A673 (cell line): Measurements from ENCODE around the gene SGK1. TPM values are rescaled to one million over a fixed set of nuclear protein-coding genes. Genes with fewer than 3 reads are reported as not detected.

Experiments
- BruUV-seq: library from RNA; stranded (reverse); fragments of 400-500 nt; replicated peaks from 2 replicates; lab custom pipeline; 2021; lab: Mats Ljungman, UMichigan
- CTCF ChIA-PET: fragments of 300-600 bp; sonication (Branson Sonifier 250); formaldehyde crosslinking; loops from one replicate; lab custom pipeline; 2022; ENCODE audit warnings: antibody characterized with exemption; lab: Charles Lee
- POLR2A ChIA-PET: fragments of 300-600 bp; sonication (Branson Sonifier 250); formaldehyde crosslinking; loops from one replicate; lab custom pipeline; 2022; ENCODE audit warnings: antibody characterized with exemption; ENCODE audit not compliant: low non-redundant PET; lab: Charles Lee
- DNase-seq: peaks from one replicate; pipeline ENCODE4 v3.0.0-alpha.2; 2015; ENCODE audit warnings: low spot score
- H3K27ac ChIP-seq: fragments of 200-600 bp; sonication (generic); 2 replicates; pipeline ENCODE4 v1.5.1; 2016; ENCODE audit warnings: mixed run types, low read depth, mild to moderate bottlenecking, mixed read lengths, antibody characterized with exemption, low read length; ENCODE audit not compliant: poor library complexity, severe bottlenecking
- H3K27me3 ChIP-seq: fragments of 200-600 bp; sonication (generic); replicated peaks from 2 replicates; pipeline ENCODE4 v1.6.1; 2017; ENCODE audit warnings: mixed run types, low read depth, mild to moderate bottlenecking, mixed read lengths, antibody characterized with exemption, low read length; ENCODE audit not compliant: insufficient read depth, poor library complexity
- H3K36me3 ChIP-seq: fragments of 200-600 bp; sonication (generic); 2 replicates; pipeline ENCODE4 v1.6.1; 2016; ENCODE audit warnings: mixed run types, mild to moderate bottlenecking, mixed read lengths, antibody characterized with exemption, low read length; ENCODE audit not compliant: insufficient read depth, poor library complexity, severe bottlenecking
- H3K4me1 ChIP-seq: fragments of 200-600 bp; sonication (generic); 2 replicates; pipeline ENCODE4 v1.6.1; 2017; ENCODE audit warnings: mixed run types, mild to moderate bottlenecking, mixed read lengths, antibody characterized with exemption, low read length; ENCODE audit not compliant: insufficient read depth, poor library complexity, severe bottlenecking
- H3K4me3 ChIP-seq: fragments of 200-600 bp; sonication (generic); 2 replicates; pipeline ENCODE4 v1.5.1; 2016; ENCODE audit warnings: low read depth, mixed run types, mild to moderate bottlenecking, mixed read lengths, low read length; ENCODE audit not compliant: poor library complexity, severe bottlenecking
- H3K9me3 ChIP-seq: fragments of 200-600 bp; sonication (generic); 2 replicates; pipeline ENCODE4 v1.6.1; 2016; ENCODE audit warnings: mixed run types, low read depth, mild to moderate bottlenecking, mixed read lengths, antibody characterized with exemption, low read length; ENCODE audit not compliant: poor library complexity, severe bottlenecking
- EZH2 ChIP-seq: fragments of 200-600 bp; sonication (generic); IDR thresholded peaks from 2 replicates; pipeline ENCODE4 v1.6.1; 2017; ENCODE audit warnings: borderline replicate concordance, low read depth, mild to moderate bottlenecking, mixed read lengths, antibody characterized with exemption, low read length; ENCODE audit not compliant: poor library complexity, severe bottlenecking
- intact Hi-C: fragments of 100-400 bp; cut with micrococcal nuclease; formaldehyde crosslinking; loops from one replicate; pipeline ENCODE4 v1.10.0; 2022; ENCODE audit not compliant: unreplicated experiment
- total RNA-seq: library from RNA; stranded (reverse); gene quantifications from 2 replicates; pipeline ENCODE4 v1.2.3, GENCODE V29; 2021
- TF ChIP-seq, protein P1 (sequence below): fragments of 300-800, 200-600 bp; sonication (generic); conservative IDR thresholded peaks from 2 replicates; pipeline ENCODE4 v1.5.1; 2017; ENCODE audit warnings: low read depth, mild to moderate bottlenecking, antibody characterized with exemption, low read length, moderate library complexity, mixed read lengths

SGK1 gene
- total RNA-seq, 1 experiment from 2014 or later = 73.3 TPM

DNA sequence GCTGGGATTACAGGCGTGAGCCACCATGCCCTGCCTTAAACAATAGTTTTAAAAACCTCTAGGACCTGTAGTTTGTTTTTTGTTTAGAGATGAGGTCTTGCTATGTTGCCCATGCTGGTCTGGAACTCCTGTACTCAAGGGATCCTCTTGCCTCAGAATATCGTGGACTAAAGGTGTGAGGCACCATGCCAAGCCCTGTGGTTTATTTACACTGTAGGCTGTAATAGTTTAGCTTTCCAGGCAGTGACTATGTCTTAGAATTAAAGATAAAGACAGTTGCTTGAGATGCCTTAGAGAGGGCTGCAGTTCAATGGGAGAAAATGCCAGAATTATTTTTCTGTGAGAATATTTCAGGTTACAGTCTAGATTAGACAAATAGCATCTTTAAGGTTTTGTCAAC, 72.9 kb downstream of the SGK1 start:
- no peak for DNase-seq
- ChIA-PET POLR2A (no interaction called here), CTCF (no interaction called here)
- Histone ChIP-seq H3K4me1 (no peaks in the 10 kb centered on the region), H3K9me3 (no peaks in the 10 kb centered on the region), H3K36me3 (no peaks in the 10 kb centered on the region), H3K27ac (no peak overlapping the region), H3K4me3 (no peak overlapping the region), H3K27me3 (no peaks in the 10 kb centered on the region)
- intact Hi-C loops = no loop called here
- TF ChIP-seq, protein P1, sequence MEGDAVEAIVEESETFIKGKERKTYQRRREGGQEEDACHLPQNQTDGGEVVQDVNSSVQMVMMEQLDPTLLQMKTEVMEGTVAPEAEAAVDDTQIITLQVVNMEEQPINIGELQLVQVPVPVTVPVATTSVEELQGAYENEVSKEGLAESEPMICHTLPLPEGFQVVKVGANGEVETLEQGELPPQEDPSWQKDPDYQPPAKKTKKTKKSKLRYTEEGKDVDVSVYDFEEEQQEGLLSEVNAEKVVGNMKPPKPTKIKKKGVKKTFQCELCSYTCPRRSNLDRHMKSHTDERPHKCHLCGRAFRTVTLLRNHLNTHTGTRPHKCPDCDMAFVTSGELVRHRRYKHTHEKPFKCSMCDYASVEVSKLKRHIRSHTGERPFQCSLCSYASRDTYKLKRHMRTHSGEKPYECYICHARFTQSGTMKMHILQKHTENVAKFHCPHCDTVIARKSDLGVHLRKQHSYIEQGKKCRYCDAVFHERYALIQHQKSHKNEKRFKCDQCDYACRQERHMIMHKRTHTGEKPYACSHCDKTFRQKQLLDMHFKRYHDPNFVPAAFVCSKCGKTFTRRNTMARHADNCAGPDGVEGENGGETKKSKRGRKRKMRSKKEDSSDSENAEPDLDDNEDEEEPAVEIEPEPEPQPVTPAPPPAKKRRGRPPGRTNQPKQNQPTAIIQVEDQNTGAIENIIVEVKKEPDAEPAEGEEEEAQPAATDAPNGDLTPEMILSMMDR = no peak
- no peak for TF ChIP-seq EZH2
- no TSS peak for BruUV-seq

DNA sequence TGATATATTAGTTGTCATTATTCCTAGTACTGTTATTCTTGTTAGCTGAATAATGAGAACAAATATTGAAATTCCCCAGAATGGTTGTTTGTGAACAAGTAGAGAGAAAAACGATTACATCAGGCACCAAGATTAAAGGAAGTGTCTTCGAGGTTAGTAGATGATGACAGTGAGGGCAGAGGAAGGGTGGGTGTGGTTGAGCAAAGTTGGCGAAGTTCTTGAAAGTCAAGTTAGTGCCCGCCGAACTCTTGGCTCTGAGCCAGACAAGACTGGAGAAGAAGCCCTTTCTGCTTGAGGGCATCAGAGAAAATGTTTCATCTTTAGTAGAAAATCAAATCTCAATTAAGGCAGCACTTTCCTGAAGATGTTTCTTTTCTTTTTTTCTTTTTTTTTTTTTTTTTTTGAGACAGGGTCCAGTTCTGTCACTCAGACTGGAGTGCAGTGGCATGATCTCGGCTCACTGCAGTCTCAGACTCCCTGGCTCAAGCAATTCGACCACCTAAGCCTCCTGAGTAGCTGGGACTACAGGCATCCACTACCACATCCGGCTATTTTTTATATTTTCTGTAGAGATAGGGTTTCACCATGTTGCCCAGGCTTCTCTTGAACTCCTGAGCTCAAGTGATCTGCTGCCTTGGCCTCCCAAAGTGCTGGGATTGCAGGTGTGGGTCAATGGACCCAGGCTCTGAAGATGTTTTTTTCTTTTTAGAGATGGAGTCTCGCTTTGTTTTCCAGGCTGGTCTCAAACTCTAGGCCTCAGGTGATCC, 77.1 kb downstream of the SGK1 start:
- POLR2A ChIA-PET = no interaction called here
- H3K4me3 ChIP-seq = no peak overlapping the region
- H3K27me3 ChIP-seq = no peaks in the 10 kb centered on the region
- DNase-seq = no peak
- no peak overlapping the region for H3K27ac ChIP-seq
- CTCF ChIA-PET = interaction anchor here (0.6 to 0.7 kb wide), 2 partner anchors 11 to 943 kb away, joined by 7 to 8 read pairs; no protein-coding TSS in a partner anchor
- BruUV-seq = no TSS peak
- H3K4me1 ChIP-seq = no peaks in the 10 kb centered on the region
- intact Hi-C loops = no loop called here
- no peak for TF ChIP-seq EZH2
- TF ChIP-seq, protein P1 = no peak
- no peaks in the 10 kb centered on the region for H3K9me3 ChIP-seq
- no peaks in the 10 kb centered on the region for H3K36me3 ChIP-seq

DNA sequence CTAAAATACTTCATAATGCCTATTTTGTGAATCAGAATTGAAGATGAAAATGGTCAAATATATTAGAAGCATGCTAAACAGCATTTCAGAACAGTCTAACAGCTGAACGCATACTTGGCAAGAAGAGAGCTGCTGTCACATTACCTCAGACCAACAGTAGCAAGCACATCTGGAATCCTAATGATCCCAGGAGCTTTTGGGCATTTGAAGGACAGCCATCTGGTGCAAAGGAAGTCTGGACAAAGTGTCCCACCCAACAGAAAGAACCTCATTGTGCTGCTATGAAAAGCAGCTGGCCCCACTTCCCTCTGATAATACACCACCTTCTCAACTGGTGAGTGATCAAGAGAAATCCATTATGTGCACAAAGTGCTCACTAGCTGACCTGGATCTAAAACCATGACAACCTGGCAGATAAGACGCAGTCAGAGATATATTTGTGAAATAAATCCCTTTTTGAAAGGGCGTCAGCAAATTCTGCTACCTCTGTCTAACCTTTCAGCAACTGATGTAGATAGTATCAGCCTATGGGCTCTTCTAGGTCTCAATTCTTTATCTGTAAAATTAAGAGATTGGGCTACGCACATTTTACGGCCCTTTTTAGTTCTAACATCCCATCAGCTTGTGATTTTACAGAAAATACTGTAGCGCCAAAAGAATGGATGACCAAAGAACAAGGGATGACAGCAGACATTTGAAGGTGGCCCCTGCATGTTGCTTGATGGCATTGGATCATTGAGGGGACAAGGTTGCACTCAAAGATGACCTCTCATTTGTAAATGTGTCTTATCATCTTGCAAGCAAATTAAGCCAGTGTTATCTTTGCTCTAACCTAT, 78.7 kb downstream of the SGK1 start:
- ChIA-PET CTCF (no interaction called here), POLR2A (no interaction called here)
- no peaks in the 10 kb centered on the region for H3K27me3 ChIP-seq
- H3K4me3 ChIP-seq = no peak overlapping the region
- intact Hi-C loops = no loop called here
- H3K36me3 ChIP-seq = no peaks in the 10 kb centered on the region
- DNase-seq = no peak
- no peaks in the 10 kb centered on the region for H3K4me1 ChIP-seq
- H3K9me3 ChIP-seq = no peaks in the 10 kb centered on the region
- H3K27ac ChIP-seq = no peak overlapping the region
- BruUV-seq = no TSS peak
- TF ChIP-seq EZH2 = no peak
- TF ChIP-seq, protein P1 = no peak
